Activated CD8-positive, alpha-beta memory T cell treated with anti-CD3 and anti-CD28 coated beads, Interleukin-2, amount 50 U/mL, for 4 hours (primary cell): ENCODE measurements around the gene CLTB.

Experiments used
- DNase-seq: peaks from one replicate; pipeline ENCODE4 v3.0.0-alpha.2; 2020

Gene CLTB

GRCh38 chr5:176379881-176380280 lies 36.5 kb downstream of the CLTB start:
- no peak for DNase-seq

DNA sequence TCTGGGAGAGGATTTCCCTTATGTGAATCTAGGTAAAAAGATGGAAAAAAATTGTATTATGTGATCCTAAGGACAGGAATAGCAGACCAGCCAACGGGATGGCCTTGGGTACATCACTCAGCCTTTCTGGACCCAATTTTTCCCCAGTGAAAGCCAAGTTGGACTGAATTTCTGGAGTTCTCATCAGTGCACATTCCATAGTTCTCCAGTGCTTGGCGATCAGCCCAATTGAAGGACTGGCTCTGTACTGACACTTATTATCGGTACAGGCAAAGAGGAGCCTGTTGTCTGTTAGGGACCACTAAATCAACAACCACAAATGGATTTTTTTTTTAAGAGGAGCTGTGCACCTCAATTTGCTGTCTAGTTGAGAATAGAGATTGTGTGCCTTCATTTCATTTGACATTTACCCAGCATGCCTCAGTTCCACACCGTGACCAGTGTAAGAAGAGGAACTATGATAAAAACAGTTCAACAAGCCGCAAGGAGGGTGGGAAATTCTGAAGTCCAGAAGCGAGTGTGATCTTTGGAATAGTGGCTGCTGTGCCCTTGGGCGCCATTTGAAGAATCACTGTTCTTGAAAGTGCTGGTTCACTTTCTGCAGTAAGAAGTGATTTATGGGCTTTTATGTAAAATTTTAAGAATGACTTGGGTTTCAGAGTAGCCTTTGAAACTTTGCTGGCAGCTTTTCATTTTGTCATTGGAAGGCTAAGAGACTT lies 43.1 kb downstream of the CLTB start:
- no peak for DNase-seq

DNA sequence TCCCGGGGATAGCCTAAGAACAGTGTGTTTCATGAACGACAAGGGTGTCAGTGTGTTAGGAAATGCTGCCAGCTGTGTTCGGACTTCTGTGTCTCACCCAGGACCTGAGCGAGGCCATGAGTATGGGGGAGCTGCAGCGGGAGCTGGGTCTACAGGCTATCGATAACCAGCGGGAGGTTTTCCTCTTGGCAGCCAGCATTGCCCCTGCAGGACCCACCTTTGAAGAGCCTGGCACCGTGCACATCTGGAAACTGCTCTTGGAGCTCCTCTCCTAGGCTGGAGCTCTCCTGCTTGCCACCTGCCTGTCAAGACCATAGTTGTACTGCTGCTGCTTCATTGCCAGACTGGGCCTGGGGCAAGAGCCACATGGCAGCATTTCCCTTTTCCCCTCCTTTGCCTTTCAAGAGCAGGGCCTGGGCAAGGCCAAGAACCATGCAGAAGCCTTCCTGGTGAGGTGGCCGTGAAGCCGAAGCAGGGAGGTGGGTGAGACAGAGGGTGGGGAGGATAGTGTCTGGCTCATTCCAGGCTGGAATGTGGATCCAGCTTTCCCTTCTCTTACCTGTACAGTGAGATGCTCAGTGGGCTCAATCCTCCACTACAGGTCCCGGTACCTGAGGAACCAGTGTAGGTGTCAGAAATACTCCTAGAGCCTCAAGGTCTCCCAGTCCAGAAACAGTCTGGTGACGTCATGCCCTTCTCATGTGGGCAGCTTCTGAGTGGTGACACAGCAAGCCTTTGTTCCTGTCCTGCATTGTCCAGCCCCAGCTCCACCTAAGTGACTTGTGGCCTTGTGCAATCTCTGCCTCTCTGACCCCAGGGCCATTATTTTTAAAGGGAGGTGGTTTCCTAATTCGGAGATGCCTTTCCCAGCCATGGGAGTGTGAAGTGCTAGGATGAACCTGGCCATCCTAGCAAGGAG lies 44.5 kb downstream of the CLTB start:
- no peak for DNase-seq

GRCh38 chr5:176369934-176370711 lies 46.2 kb downstream of the CLTB start:
- no peak for DNase-seq

DNA sequence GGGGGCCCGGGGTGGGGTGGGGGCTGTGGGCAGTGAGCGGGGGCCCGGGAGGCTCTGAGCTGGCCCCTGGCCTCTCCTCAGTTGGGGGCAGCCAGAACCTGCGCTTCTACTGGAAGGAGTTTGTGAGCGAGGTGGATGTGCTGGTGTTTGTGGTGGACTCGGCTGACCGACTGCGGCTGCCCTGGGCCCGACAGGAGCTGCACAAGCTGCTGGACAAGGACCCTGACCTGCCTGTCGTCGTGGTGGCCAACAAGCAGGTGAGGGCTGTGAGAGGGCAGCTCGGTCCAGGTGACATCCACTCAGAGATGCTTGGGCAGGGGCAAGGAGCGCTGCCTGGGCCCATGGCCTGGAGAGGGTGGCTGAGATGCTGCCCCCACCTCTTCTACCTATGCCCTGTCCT lies 47.6 kb downstream of the CLTB start:
- no peak for DNase-seq

- no peak for DNase-seq
Measured at GRCh38 chr5:176366232-176366894, 50.0 kb downstream of the CLTB start.

- DNase-seq, result peak; percentile 66
Measured at GRCh38 chr5:176365351-176366231, 50.7 kb downstream of the CLTB start, which contains the start of gene ARL10. ARL10 (plus strand) TSS chr5:176365487; CDS start chr5:176365564, 77 bp downstream.

- DNase-seq, result no peak
Measured at GRCh38 chr5:176364765-176365350, 51.5 kb downstream of the CLTB start.

DNA sequence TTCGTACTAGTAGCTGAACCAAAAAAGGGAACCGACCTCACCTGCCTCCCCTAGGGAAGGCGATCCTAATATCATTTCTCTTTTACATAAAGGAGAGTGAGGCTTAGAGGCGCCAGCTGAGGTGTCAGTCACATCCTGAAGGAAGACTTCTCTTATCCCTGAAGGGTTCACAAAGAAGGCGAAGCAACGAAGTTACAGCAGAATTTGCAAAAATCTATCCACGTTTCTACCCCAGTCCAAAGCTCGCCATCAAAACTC lies 54.2 kb downstream of the CLTB start:
- DNase-seq, result no peak

DNA sequence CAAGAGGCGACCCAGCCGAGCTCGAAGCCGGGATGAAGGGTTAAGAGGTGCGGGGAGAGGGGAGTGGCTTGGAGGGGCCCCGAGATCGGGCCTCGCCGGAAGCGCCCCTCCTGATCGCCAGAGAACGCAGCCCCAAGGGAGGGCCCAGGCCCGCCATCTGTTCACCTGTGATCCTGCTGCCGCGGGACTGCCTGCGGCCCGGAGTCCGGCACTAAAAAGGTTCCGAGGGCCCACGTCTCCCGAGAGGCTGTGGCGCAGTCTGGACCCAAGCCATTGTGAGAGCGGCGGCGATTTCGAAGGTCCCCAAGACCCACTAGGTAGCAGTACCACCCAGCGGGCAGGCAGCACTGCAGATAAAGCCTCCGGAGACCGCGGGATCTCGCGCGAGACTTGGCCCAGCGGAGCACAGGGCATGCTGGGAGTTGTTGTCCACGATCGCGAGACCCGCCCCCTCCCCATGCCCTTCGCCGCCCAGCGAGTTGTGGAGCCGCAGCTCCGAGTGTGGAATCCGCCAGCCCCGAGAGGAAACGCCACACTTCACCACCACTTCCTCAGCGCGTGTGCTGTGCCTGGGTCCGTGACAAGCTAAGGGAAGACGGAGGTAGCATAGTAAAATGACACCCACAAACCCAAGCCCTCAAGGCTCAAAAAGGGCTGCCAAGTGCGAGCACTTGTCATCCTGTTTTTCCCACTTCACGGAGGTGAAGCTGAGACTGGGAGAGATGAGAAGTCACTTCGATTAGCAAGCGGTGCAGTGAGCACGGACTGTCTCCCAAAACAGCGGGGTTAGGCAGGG lies 54.7 kb downstream of the CLTB start, which contains the start of gene KIAA1191:
TSS of gene KIAA1191 (minus strand) at position 328 of the 796 bp plus-strand sequence. CDS start 2,256 bp downstream, outside the sequence.
- DNase-seq, result peak; percentile 93

- no peak for DNase-seq
Measured at GRCh38 chr5:176360894-176361436, 55.4 kb downstream of the CLTB start.

DNA sequence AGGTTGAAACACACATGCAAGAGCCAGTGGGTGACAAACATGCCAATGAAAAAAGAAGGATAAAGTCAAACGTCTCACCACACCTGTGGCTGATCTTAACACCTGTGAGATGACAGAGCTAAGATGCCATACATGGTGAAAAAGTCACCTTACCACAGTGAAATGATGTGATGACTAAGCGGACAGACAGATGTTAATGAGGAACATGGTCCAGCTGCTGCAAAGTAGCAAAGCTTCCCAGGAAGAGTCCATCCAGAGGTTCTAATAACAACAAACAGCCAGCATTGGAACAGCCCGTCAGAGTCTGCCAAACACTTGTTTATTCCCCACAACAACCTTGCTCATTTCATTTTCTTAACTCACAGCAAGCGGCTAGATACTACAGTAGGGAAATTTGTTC lies 56.7 kb downstream of the CLTB start:
- DNase-seq, result no peak

DNA sequence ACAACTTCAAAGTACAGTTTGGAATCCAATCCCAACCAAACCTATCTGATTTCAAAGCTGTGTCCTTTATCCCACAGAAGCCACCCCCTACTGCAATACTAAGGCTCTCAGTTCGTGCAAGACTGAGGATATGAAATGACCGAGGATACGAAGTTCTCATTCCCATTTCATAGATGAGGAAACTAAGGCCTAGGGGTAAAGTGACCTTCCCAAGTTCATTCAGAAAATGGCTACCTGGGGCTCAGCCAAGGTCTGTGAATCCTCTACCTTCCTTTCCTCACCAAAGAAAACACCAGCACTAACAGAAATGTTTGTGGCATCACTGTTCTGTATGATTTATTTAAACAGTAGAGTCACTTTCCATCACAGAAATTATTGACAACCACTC lies 60.2 kb downstream of the CLTB start:
- no peak for DNase-seq

DNA sequence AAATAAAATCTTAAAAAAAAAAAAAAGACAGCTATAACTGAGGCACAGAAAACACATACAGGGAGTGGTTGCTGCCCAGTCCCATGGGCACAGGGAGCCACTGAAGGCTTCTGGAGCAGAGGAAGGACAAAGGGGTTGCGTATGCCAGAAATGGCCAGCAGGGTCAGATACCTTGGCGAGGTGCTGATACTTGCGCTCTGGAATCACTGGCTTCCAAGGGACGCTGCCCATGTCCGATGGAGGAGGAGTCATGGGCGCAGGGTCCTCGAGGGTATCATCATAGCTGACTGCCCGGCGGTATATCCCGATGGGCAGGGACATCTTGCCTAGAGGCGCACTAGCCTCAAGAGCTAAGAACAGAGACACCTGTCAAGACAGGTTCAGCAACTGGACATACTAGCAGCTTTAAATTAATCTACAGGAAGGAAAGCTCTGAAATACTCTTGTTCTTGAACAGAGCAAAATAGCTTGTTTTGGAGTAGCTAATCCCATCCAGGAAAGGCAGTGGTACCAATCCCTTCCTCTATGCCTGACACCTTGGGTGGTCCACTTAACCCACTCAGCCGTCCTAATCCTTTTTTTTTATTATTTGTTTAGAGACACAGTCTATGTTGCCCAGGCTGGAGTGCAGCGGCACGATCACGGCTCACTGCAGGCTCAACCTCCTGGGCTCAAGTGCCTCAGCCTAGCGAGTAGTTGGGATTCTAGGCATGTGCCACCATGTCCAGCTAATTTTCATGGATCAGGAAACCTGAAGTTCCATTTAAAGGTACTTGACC lies 60.8 kb downstream of the CLTB start:
- DNase-seq, result no peak

GRCh38 chr5:176353533-176353932 lies 62.8 kb downstream of the CLTB start:
- no peak for DNase-seq

GRCh38 chr5:176352116-176352878 lies 64.0 kb downstream of the CLTB start:
- no peak for DNase-seq

DNA sequence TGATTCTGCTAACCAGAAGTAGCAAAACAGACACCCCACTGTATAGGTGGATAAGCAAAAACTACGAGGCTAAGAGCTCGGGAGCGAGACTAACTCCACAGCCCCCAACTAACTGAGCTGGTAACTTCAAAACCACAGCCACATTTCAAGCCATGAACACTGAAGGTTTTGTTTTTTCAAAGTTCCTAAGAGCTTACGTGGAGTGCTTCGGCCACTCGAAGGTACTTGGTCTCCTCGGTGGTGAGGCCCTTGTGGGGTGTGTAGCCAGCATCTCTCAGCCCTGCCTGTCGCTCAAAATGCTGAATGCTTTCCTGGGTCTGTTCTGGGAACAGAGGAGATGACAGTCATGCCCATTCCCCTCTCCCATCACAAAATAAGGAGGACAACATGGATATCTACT lies 65.9 kb downstream of the CLTB start:
- DNase-seq, result no peak

- no peak for DNase-seq
Measured at GRCh38 chr5:176342766-176343458, 73.4 kb downstream of the CLTB start.
